NCI-H146 treated with DMSO at 0.1 percent for 48 hours (cell line): ENCODE results near the gene UCP3.
A peak's percentile ranks its signal among the peaks of the same experiment; 100 is the strongest.
"Not testable (repeated sequence)": the region's sequence is repeated elsewhere in the genome, so short reads cannot be mapped to it uniquely, and the experiment has no call there.

Experiments
- DNase-seq: peaks from one replicate; lab custom pipeline; 2025; ENCODE audit not compliant: unreplicated experiment; lab: John Stamatoyannopoulos, UW

UCP3 gene

GRCh38 chr11:74000307-74001133 lies 8.4 kb downstream of the UCP3 start:
- no peak for DNase-seq

GRCh38 chr11:73999581-74000306 lies 9.1 kb downstream of the UCP3 start:
- DNase-seq, result no peak

GRCh38 chr11:73998846-73999575 lies 9.9 kb downstream of the UCP3 start:
- DNase-seq, result no peak

- DNase-seq, result no peak
Measured at GRCh38 chr11:73997120-73997770, 11.6 kb downstream of the UCP3 start.

- DNase-seq, result no peak
Measured at GRCh38 chr11:73996161-73996747, 12.6 kb downstream of the UCP3 start.

- no peak for DNase-seq
Measured at GRCh38 chr11:73995731-73996130, 13.2 kb downstream of the UCP3 start.

- no peak for DNase-seq
Measured at GRCh38 chr11:73995247-73995646, 13.6 kb downstream of the UCP3 start.

- DNase-seq, result no peak
Measured at GRCh38 chr11:73991471-73992006, 17.3 kb downstream of the UCP3 start.

GRCh38 chr11:73990730-73991129 lies 18.2 kb downstream of the UCP3 start:
- DNase-seq, result no peak

GRCh38 chr11:73989156-73989555 lies 19.7 kb downstream of the UCP3 start:
- no peak for DNase-seq

GRCh38 chr11:73988227-73988626 lies 20.7 kb downstream of the UCP3 start:
- no peak for DNase-seq

- DNase-seq, result not testable (repeated sequence)
Measured at GRCh38 chr11:73985661-73986060, 23.2 kb downstream of the UCP3 start.

- DNase-seq, result peak; percentile 69
Measured at GRCh38 chr11:73983741-73984538, 24.9 kb downstream of the UCP3 start.

GRCh38 chr11:73982990-73983740 lies 25.7 kb downstream of the UCP3 start:
- DNase-seq, result peak; percentile 95

- peak; percentile 87 for DNase-seq
Measured at GRCh38 chr11:73982595-73982989, 26.3 kb downstream of the UCP3 start, which contains the start of gene UCP2. Gene UCP2 (minus strand): TSS chr11:73982843. CDS start chr11:73978378, 4,465 bp downstream.

- DNase-seq, result no peak
Measured at GRCh38 chr11:73981051-73981805, 27.7 kb downstream of the UCP3 start.

- DNase-seq, result peak; percentile 92
Measured at GRCh38 chr11:73980001-73980961, 28.6 kb downstream of the UCP3 start.
